ENCODE results near the gene DNM2. TPM values are rescaled to one million over a fixed set of nuclear protein-coding genes. Genes with fewer than 3 reads are reported as not detected.

The DNM2 gene
- total RNA-seq, 1 experiment from 2014 or later: 188 TPM

- CTCF ChIA-PET: no interaction called here
- peaks cover 90% of the 10 kb centered on the region for H4K20me1 ChIP-seq (ENCODE audit: insufficient read depth)
Measured at GRCh38 chr19:10726268-10726667, 8.4 kb downstream of the DNM2 start.

GRCh38 chr19:10727685-10728201 lies 9.9 kb downstream of the DNM2 start:
- intact Hi-C loops (cut with micrococcal nuclease; ENCODE audit: unreplicated experiment): no loop called here
- CTCF ChIA-PET: no interaction called here
- Histone ChIP-seq H3K9me3 (ENCODE audit: insufficient read depth, low read depth) (no peaks in the 10 kb centered on the region), H3K4me3 (no peak overlapping the region), H3K27ac (no peak overlapping the region), H3K4me1 (replicated peaks; ENCODE audit: insufficient read depth) (peaks cover 7% of the 10 kb centered on the region; the same call in 1 of the 2 replicates), H3K79me2 (ENCODE audit: low read depth) (peaks cover 92% of the 10 kb centered on the region), H4K20me1 (ENCODE audit: insufficient read depth) (peaks cover 85% of the 10 kb centered on the region), H3K9me2 (ENCODE audit: insufficient read depth) (no peaks in the 10 kb centered on the region), H3K36me3 (ENCODE audit: low read depth) (no peaks in the 10 kb centered on the region), H3F3A (ENCODE audit: insufficient read depth, low read depth) (peaks cover 7% of the 10 kb centered on the region; the same call in 1 of the 2 replicates), H3K27me3 (ENCODE audit: insufficient read depth, low read depth) (no peaks in the 10 kb centered on the region), H2AFZ (no peak overlapping the region), H3K4me2 (no peak overlapping the region)
- no TSS peak for BruUV-seq (replicated peaks)
- DNase-seq: no peak
- no peak for TF ChIP-seq EZH2 (IDR thresholded peaks at IDR 0.05; ENCODE audit: low read depth)
- TF ChIP-seq CTCF (conservative IDR thresholded peaks at IDR 0.05): no peak
- POLR2A ChIA-PET (ENCODE audit: unreplicated experiment): no interaction called here

More at GRCh38 chr19:10726268-10726667, 8.4 kb downstream of the DNM2 start:
- Histone ChIP-seq H3K4me3 (no peak overlapping the region), H3F3A (ENCODE audit: insufficient read depth, low read depth) (peaks cover 7% of the 10 kb centered on the region; the same call in 1 of the 2 replicates), H3K9me2 (ENCODE audit: insufficient read depth) (no peaks in the 10 kb centered on the region), H3K27me3 (ENCODE audit: insufficient read depth, low read depth) (no peaks in the 10 kb centered on the region), H3K9me3 (ENCODE audit: insufficient read depth, low read depth) (no peaks in the 10 kb centered on the region), H3K4me1 (replicated peaks; ENCODE audit: insufficient read depth) (peaks cover 7% of the 10 kb centered on the region; the same call in 1 of the 2 replicates), H3K36me3 (ENCODE audit: low read depth) (no peaks in the 10 kb centered on the region), H3K4me2 (no peak overlapping the region), H2AFZ (no peak overlapping the region), H3K27ac (no peak overlapping the region), H3K79me2 (ENCODE audit: low read depth) (peaks cover 96% of the 10 kb centered on the region)
- POLR2A ChIA-PET (ENCODE audit: unreplicated experiment): no interaction called here
- TF ChIP-seq CTCF (conservative IDR thresholded peaks at IDR 0.05): no peak
- no peak for TF ChIP-seq EZH2 (IDR thresholded peaks at IDR 0.05; ENCODE audit: low read depth)
- intact Hi-C loops (cut with micrococcal nuclease; ENCODE audit: unreplicated experiment): no loop called here
- no TSS peak for BruUV-seq (replicated peaks)
- no peak for DNase-seq

DNA sequence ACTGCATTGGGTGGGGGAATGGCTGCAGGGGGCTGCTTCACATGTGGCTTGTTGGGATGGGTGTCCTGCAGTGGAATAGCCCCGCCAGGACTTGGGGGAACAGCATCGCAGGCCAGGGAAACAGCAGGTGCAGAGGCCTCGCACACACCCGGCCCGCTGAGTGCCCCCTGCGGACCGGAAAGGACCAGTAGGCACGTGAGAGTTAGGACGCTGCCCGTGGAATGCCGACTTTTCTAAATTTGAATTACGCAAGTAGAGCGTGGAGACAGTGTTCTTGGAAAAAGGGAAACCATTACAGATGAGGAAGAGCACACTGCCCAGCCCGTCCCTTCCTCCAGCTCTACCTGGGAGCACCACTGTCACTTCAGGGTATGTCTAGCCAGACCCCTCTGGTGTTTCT lies 11.5 kb downstream of the DNM2 start:
- no peaks in the 10 kb centered on the region for H3K9me2 ChIP-seq (ENCODE audit: insufficient read depth)
- H3F3A ChIP-seq (ENCODE audit: insufficient read depth, low read depth): peaks cover 7% of the 10 kb centered on the region; the same call in 1 of the 2 replicates
- no peak for DNase-seq
- H3K36me3 ChIP-seq (ENCODE audit: low read depth): no peaks in the 10 kb centered on the region
- H3K4me3 ChIP-seq: no peak overlapping the region
- no peak overlapping the region for H3K4me2 ChIP-seq
- TF ChIP-seq CTCF (conservative IDR thresholded peaks at IDR 0.05): no peak
- TF ChIP-seq EZH2 (IDR thresholded peaks at IDR 0.05; ENCODE audit: low read depth): no peak
- no peak overlapping the region for H3K27ac ChIP-seq
- no peaks in the 10 kb centered on the region for H3K27me3 ChIP-seq (ENCODE audit: insufficient read depth, low read depth)
- H2AFZ ChIP-seq: no peak overlapping the region
- POLR2A ChIA-PET (ENCODE audit: unreplicated experiment): no interaction called here
- peaks cover 81% of the 10 kb centered on the region for H4K20me1 ChIP-seq (ENCODE audit: insufficient read depth)
- CTCF ChIA-PET: no interaction called here
- H3K79me2 ChIP-seq (ENCODE audit: low read depth): peaks cover 91% of the 10 kb centered on the region
- intact Hi-C loops (cut with micrococcal nuclease; ENCODE audit: unreplicated experiment): no loop called here
- BruUV-seq (replicated peaks): no TSS peak
- H3K9me3 ChIP-seq (ENCODE audit: insufficient read depth, low read depth): no peaks in the 10 kb centered on the region
- peaks cover 7% of the 10 kb centered on the region; the same call in 1 of the 2 replicates for H3K4me1 ChIP-seq (replicated peaks; ENCODE audit: insufficient read depth)

All from PC-9 (cell line).